Spleen (tissue), 7 donors: ENCODE results near the gene SLC25A40.

Experiments used
- POLR2A ChIP-seq, 3 donors: fragments of 450-650 bp; IDR thresholded peaks; one replicate each; pipeline ENCODE4 v1.5.1; 2017; ENCODE audit warnings: antibody characterized with exemption in 3 of 3, mild to moderate bottlenecking in 1 of 3
- POLR2AphosphoS5 ChIP-seq, 3 donors: sonication (generic); formaldehyde crosslinking; IDR thresholded peaks; one replicate each; pipeline ENCODE4 v1.5.1; 2017; ENCODE audit warnings: antibody characterized with exemption in 3 of 3
- TF ChIP-seq, protein P1 (sequence below), 11 experiments: fragments of 200-600 bp in 7 of 11; fragments of 450-650 bp in 4 of 11; sonication (generic) in 4 of 11; IDR thresholded peaks in 8 of 11; conservative IDR thresholded peaks in 3 of 11; 1 replicate in 7 of 11; 2 replicates in 4 of 11; pipeline versions ENCODE4 v1.4.0 to v1.8.0; 2016 to 2021; ENCODE audit warnings: antibody characterized with exemption in 11 of 11, inconsistent platforms in 4 of 11, mild to moderate bottlenecking in 1 of 11
- donor health status: DM: no; HTN: no; CAD: no; lungs with moderate emphysema.
- donor health status: DM: no; HTN: no; CAD: no.
- donor health status: DM: no; HTN: no; CAD: no.

DNA sequence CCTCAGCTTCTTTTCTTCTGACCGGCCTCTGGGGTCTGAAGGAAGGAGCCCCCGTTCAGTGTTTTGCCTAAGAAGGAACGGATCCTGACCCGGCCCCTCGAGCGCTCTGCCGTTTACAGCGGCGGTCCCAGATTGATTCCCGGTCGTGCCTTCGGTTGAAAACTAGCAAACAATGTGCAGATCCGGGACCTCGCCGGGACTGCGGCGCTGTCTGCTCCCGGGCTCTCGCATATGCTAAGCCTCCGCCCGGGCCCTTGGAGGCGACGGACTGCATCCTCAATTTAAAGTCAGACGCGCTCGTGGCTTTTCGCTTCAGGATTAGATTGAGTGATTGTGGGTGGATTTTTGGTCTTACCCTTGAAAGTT lies 692 bp upstream of the SLC25A40 start:
- no peak for TF ChIP-seq POLR2A (IDR thresholded peaks at IDR 0.05)
- TF ChIP-seq, protein P1, sequence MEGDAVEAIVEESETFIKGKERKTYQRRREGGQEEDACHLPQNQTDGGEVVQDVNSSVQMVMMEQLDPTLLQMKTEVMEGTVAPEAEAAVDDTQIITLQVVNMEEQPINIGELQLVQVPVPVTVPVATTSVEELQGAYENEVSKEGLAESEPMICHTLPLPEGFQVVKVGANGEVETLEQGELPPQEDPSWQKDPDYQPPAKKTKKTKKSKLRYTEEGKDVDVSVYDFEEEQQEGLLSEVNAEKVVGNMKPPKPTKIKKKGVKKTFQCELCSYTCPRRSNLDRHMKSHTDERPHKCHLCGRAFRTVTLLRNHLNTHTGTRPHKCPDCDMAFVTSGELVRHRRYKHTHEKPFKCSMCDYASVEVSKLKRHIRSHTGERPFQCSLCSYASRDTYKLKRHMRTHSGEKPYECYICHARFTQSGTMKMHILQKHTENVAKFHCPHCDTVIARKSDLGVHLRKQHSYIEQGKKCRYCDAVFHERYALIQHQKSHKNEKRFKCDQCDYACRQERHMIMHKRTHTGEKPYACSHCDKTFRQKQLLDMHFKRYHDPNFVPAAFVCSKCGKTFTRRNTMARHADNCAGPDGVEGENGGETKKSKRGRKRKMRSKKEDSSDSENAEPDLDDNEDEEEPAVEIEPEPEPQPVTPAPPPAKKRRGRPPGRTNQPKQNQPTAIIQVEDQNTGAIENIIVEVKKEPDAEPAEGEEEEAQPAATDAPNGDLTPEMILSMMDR (IDR thresholded peaks at IDR 0.05 in 8 of 11, conservative IDR thresholded peaks at IDR 0.05 in 3 of 11), result no peak
- no peak for TF ChIP-seq POLR2AphosphoS5 (IDR thresholded peaks at IDR 0.05)
